ENCODE measurements around the gene RTN4RL1.

DNA sequence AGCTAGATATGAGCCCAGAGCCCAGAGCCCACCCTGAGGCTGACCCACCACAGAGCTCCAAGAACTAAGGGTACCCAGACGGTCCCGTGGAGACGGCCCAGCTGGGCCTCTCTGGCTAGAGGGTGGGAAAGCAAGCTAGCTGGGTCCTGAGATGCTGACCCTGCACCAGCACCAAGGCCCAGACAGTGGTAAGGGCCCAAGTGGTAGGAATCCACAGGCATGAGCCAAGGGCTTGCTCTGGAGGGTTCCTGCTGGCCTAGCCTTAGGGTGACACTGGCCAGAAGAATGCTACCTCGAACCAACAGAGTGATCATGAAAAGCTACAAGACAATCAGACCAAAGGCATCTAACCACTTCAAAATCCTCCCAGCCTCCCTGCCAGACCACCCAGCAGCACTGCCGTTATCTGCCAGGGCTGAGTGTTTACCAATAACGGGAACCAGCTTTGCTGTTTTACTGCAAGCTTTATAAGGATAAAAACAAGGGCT, 42.9 kb upstream of the RTN4RL1 start:
- TF ChIP-seq, protein P1, sequence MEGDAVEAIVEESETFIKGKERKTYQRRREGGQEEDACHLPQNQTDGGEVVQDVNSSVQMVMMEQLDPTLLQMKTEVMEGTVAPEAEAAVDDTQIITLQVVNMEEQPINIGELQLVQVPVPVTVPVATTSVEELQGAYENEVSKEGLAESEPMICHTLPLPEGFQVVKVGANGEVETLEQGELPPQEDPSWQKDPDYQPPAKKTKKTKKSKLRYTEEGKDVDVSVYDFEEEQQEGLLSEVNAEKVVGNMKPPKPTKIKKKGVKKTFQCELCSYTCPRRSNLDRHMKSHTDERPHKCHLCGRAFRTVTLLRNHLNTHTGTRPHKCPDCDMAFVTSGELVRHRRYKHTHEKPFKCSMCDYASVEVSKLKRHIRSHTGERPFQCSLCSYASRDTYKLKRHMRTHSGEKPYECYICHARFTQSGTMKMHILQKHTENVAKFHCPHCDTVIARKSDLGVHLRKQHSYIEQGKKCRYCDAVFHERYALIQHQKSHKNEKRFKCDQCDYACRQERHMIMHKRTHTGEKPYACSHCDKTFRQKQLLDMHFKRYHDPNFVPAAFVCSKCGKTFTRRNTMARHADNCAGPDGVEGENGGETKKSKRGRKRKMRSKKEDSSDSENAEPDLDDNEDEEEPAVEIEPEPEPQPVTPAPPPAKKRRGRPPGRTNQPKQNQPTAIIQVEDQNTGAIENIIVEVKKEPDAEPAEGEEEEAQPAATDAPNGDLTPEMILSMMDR (conservative IDR thresholded peaks at IDR 0.05): no peak
- no peak for TF ChIP-seq ZFX (IDR thresholded peaks at IDR 0.05)

Data from C4-2B (cell line).